Gastroesophageal sphincter (tissue), 4 donors: ENCODE results near the gene APOL2. TPM values are rescaled to one million over a fixed set of nuclear protein-coding genes. Genes with fewer than 3 reads are reported as not detected.

ENCODE experiments used
- ATAC-seq: fragments of 150-250 bp; one replicate; pipeline ENCODE4 v1.9.1; 2016; ENCODE audit warnings: mild to moderate bottlenecking, moderate library complexity
- H3K27ac ChIP-seq, 4 donors: fragments of 200-600 bp; sonication (generic) in 3 of 4; 1 replicate in 3 of 4; 2 replicates in 1 of 4; pipeline ENCODE4 v1.5.1; 2016 to 2019
- H3K27me3 ChIP-seq: fragments of 200-600 bp; sonication (generic); one replicate; pipeline ENCODE4 v1.5.1; 2019
- H3K36me3 ChIP-seq, 2 donors: fragments of 200-600 bp; sonication (generic); one replicate each; pipeline ENCODE4 v1.5.1; 2019; ENCODE audit warnings: control low read depth in 1 of 2
- H3K4me1 ChIP-seq, 3 donors: fragments of 200-600 bp; sonication (generic); 1 replicate in 2 of 3; 2 replicates in 1 of 3; pipeline ENCODE4 v1.5.1; 2016 to 2019; ENCODE audit warnings: control low read depth in 2 of 3
- H3K4me3 ChIP-seq, 2 donors: fragments of 200-600 bp; sonication (generic); one replicate each; pipeline ENCODE4 v1.5.1; 2019; ENCODE audit warnings: mild to moderate bottlenecking in 1 of 2, moderate library complexity in 1 of 2
- H3K9me3 ChIP-seq, 3 donors: fragments of 200-600 bp; sonication (generic); one replicate each; pipeline ENCODE4 v1.5.1; 2017 to 2019; ENCODE audit warnings: control low read depth in 2 of 3
- EP300 ChIP-seq: sonication (generic); formaldehyde crosslinking; IDR thresholded peaks from one replicate; pipeline ENCODE4 v1.6.1; 2017; ENCODE audit warnings: antibody characterized with exemption, mild to moderate bottlenecking
- POLR2A ChIP-seq, 2 donors: fragments of 450-650 bp; IDR thresholded peaks; one replicate each; pipeline ENCODE4 v1.6.1; 2017; ENCODE audit warnings: antibody characterized with exemption in 2 of 2, mild to moderate bottlenecking in 2 of 2, moderate library complexity in 1 of 2
- POLR2AphosphoS5 ChIP-seq: sonication (generic); formaldehyde crosslinking; IDR thresholded peaks from one replicate; pipeline ENCODE4 v1.6.1; 2017; ENCODE audit warnings: antibody characterized with exemption
- WGBS, 2 donors: methylation state at CpG; one replicate each; pipeline ENCODE4 v1.1.5; 2018; ENCODE audit warnings: low coverage in 1 of 2; 5-methylcytosine and 5-hydroxymethylcytosine counted together
- small RNA-seq, 4 donors: library from RNA; depleted of rRNA; stranded (forward); fragments of <200 nt; gene quantifications; one replicate each; pipeline ENCODE3, GENCODE V24; 2016
- total RNA-seq, 4 donors: library from RNA; depleted of rRNA; stranded (reverse); fragments of >200 nt; gene quantifications; one replicate each; pipeline ENCODE4 v1.1.0, GENCODE V29; 2016
- TF ChIP-seq, protein P1 (sequence below), 4 experiments: fragments of 200-600 bp in 2 of 4; fragments of 450-650 bp in 2 of 4; sonication (generic) in 1 of 4; IDR thresholded peaks; one replicate each; pipeline ENCODE4 v1.5.1; 2017 to 2019; ENCODE audit warnings: antibody characterized with exemption in 4 of 4, mild to moderate bottlenecking in 2 of 4, moderate library complexity in 2 of 4

Gene APOL2
- total RNA-seq, 4 donors from 2014 or later, result 29.1 to 40.9 (median 35.0) TPM

DNA sequence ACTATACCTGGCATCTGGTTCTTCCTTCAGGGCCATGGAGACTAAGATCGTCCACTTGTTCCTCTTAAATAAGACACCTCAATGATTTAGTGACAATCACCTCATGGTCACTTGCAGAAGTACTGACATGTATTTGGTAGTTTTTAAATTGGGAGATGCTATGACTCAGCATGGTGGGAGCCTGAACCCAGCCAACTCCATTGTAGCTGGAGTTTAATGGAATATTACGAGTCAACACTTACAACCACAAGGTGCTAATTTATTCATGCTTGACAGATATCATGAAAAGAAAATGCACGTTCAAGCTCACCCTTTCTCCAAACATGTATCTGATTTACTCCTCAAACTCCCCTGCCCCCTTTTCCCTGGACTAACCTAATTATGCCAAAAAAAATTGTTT, 62.2 kb downstream of the APOL2 start:
- 74 to 84% methylated on average over 3 of the region's 3 CpGs for WGBS, 2 donors
- TF ChIP-seq EP300 (no peak), POLR2A (IDR thresholded peaks at IDR 0.05) (no peak), POLR2AphosphoS5 (no peak)
- TF ChIP-seq, protein P1, sequence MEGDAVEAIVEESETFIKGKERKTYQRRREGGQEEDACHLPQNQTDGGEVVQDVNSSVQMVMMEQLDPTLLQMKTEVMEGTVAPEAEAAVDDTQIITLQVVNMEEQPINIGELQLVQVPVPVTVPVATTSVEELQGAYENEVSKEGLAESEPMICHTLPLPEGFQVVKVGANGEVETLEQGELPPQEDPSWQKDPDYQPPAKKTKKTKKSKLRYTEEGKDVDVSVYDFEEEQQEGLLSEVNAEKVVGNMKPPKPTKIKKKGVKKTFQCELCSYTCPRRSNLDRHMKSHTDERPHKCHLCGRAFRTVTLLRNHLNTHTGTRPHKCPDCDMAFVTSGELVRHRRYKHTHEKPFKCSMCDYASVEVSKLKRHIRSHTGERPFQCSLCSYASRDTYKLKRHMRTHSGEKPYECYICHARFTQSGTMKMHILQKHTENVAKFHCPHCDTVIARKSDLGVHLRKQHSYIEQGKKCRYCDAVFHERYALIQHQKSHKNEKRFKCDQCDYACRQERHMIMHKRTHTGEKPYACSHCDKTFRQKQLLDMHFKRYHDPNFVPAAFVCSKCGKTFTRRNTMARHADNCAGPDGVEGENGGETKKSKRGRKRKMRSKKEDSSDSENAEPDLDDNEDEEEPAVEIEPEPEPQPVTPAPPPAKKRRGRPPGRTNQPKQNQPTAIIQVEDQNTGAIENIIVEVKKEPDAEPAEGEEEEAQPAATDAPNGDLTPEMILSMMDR (IDR thresholded peaks at IDR 0.05), result no peak
- Histone ChIP-seq H3K4me1 (peaks cover 0 to 3% (median 0%) of the 10 kb centered on the region in 3 donors), H3K27me3 (no peaks in the 10 kb centered on the region), H3K4me3 (no peak overlapping the region), H3K9me3 (no peaks in the 10 kb centered on the region), H3K27ac (no peak overlapping the region), H3K36me3 (no peaks in the 10 kb centered on the region)
- ATAC-seq, result no peak

Small RNAs within 50 kb of the gene (small RNA-seq; reads per million reads assigned to genes)
- 0 to 0.25 (median 0) reads per million in 4 donors for gene MIR6819

Other genes with a start within 250 kb of the APOL2 start
- gene RBFOX2, start 210.7 kb downstream of the APOL2 start, total RNA-seq, result 100 to 1,000 TPM; 120 to 197 (median 169) TPM
- 10 to 100 TPM; 35.5 to 80.5 (median 41.6) TPM for gene APOL3, start 78.8 kb downstream of the APOL2 start, total RNA-seq
- gene APOL4, start 37.7 kb downstream of the APOL2 start, total RNA-seq, result 10 to 100 TPM in 1 of 4 donors, 1 to 10 TPM in 3; 1.1 to 18.8 (median 5.4) TPM
- gene APOL1, start 13.6 kb upstream of the APOL2 start, total RNA-seq, result 10 to 100 TPM in 3 of 4 donors, 1 to 10 TPM in 1; 10.0 to 53.7 (median 26.0) TPM
- gene MYH9, start 148.4 kb upstream of the APOL2 start, total RNA-seq, result 100 to 1,000 TPM; 304 to 366 (median 322) TPM
- gene TXN2, start 242.1 kb upstream of the APOL2 start, total RNA-seq, result 10 to 100 TPM; 36.4 to 78.3 (median 63.4) TPM